RWPE1 (cell line): Measurements from ENCODE around the gene EYS.

Source experiments
- CTCF ChIA-PET: fragments of 350-600 bp; sonication (Branson Sonifier 250); formaldehyde crosslinking; extraction: SDS; loops from one replicate; lab custom pipeline; 2021; lab: Yijun Ruan, JAX
- POLR2A ChIA-PET: fragments of 400-600 bp; formaldehyde crosslinking; extraction: SDS; loops from one replicate; lab custom pipeline; 2020; ENCODE audit warnings: antibody characterized with exemption; ENCODE audit not compliant: low non-redundant PET; lab: Yijun Ruan, JAX
- DNase-seq: peaks from one replicate; pipeline ENCODE4 v3.0.0; 2012; ENCODE audit warnings: low spot score
- H3K27ac ChIP-seq: fragments of 450-650 bp; 2 replicates; pipeline ENCODE4 v1.5.1; 2017
- TF ChIP-seq, protein P1 (sequence below): fragments of 450-650 bp; conservative IDR thresholded peaks from 2 replicates; pipeline ENCODE4 v1.5.1; 2017; ENCODE audit warnings: low read depth, mild to moderate bottlenecking

EYS gene

DNA sequence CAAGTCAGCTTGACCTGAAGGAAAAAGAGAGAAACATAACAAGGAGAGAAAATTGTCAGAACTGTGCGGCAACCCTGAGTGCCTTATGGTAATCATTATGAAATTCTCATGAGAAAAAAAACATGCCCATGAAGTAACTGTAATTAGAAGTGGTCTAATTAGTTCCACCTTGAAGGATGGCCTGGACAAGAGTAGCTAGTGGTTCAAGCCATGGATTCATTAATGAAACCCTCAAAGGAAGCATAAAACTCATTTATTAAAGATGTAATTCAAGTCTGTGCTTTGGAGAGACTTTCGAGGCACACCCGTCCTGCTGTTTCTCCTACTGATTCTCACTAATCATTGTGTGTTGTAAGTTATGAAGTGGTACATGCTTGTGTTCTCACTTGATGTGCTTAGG lies 1911.2 kb downstream of the EYS start:
- no peak overlapping the region for H3K27ac ChIP-seq
- POLR2A ChIA-PET, result no interaction called here
- no peak for DNase-seq
- CTCF ChIA-PET, result no interaction called here
- TF ChIP-seq, protein P1, sequence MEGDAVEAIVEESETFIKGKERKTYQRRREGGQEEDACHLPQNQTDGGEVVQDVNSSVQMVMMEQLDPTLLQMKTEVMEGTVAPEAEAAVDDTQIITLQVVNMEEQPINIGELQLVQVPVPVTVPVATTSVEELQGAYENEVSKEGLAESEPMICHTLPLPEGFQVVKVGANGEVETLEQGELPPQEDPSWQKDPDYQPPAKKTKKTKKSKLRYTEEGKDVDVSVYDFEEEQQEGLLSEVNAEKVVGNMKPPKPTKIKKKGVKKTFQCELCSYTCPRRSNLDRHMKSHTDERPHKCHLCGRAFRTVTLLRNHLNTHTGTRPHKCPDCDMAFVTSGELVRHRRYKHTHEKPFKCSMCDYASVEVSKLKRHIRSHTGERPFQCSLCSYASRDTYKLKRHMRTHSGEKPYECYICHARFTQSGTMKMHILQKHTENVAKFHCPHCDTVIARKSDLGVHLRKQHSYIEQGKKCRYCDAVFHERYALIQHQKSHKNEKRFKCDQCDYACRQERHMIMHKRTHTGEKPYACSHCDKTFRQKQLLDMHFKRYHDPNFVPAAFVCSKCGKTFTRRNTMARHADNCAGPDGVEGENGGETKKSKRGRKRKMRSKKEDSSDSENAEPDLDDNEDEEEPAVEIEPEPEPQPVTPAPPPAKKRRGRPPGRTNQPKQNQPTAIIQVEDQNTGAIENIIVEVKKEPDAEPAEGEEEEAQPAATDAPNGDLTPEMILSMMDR, result no peak

DNA sequence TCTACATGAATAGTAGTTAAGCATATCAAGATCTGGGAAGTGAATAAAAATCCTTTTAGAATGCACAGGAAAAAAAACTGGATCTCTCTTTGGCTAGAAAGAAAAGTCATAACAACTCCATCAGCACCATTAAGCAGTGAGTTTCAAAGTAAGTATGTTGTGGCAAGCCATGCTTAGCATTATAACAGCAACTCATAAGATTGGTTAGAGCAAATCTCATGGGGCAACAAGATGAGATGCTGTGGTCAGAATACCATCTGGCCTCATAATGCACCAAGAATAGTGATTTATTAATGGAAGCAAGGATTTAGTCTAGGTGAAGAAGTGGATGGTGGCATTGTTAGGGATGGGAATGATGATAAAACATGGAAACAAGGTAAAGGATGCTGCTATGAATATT lies 1912.0 kb downstream of the EYS start:
- POLR2A ChIA-PET, result no interaction called here
- TF ChIP-seq, protein P1, result no peak
- CTCF ChIA-PET, result no interaction called here
- DNase-seq, result no peak
- no peak overlapping the region for H3K27ac ChIP-seq

DNA sequence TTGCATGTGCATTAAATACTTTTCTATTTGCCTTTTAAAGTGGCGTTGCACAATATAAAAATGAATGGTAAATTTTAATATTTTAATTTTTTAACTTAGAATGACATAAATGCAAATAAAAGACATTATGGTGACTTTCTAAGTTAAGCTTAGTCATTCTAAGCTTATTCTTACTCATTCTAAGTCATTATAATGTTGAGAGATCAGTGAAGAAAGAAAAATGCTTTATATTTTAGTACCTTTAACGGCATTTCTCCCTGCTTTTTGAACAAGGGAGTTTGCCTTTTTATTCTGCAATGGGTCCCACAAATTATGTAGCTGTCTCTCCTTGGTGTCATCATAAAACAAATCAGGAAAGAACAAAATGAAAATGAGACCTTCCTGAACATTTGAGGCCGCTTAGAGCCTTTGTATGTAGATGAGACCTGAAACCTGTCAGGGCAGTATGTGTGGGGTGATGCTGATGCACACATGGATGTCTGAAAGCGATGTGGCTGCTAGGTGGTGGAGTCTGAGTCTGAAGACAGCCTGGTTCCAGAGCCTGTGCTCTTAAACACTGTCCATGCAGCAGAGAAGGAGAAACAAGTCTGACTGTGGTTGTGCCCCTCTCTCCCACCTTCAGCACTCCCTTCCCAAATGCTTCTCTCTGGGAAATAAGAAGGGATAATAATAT lies 1913.4 kb downstream of the EYS start:
- TF ChIP-seq, protein P1, result no peak
- DNase-seq, result no peak
- ChIA-PET POLR2A (no interaction called here), CTCF (interaction anchor here (0.6 kb wide), 1 partner anchor 13 kb away, joined by 3 read pairs; no protein-coding TSS in a partner anchor)
- no peak overlapping the region for H3K27ac ChIP-seq

DNA sequence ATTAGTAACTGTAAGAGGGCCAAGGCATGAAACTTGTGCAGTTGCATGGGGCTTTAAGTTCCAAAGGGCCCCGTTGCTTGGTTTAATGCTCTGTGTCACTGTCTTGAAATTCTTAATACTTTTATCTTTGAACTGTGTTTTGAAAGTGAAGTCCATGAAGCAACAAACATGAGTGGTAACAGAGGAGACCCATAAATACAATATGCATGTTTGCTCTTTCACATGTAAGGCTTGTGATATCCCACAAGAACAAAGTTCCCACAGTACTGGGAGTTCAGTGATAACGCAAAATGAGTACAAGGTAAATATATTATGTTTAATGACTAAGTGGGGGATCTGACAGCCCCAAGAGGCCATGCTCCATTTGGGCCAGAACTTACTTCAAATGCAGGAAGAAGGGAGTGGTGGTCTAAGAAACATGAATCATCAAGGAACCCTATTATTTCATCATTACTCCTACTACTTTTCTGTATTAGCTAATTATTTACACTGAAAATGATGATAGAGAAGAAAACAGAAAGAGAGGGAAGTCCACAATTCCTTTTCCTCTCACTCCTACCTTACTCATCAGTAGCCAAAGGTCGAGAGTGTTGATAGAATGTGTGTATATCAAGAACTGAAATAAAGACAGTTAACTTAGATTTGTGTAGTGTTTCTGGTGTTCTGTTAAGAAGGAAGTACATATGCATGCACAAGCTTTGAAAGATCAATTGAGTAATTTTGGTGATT lies 1914.1 kb downstream of the EYS start:
- ChIA-PET POLR2A (no interaction called here), CTCF (interaction anchor here (0.6 kb wide), 1 partner anchor 13 kb away, joined by 3 read pairs; no protein-coding TSS in a partner anchor)
- TF ChIP-seq, protein P1, result no peak
- no peak overlapping the region for H3K27ac ChIP-seq
- no peak for DNase-seq

DNA sequence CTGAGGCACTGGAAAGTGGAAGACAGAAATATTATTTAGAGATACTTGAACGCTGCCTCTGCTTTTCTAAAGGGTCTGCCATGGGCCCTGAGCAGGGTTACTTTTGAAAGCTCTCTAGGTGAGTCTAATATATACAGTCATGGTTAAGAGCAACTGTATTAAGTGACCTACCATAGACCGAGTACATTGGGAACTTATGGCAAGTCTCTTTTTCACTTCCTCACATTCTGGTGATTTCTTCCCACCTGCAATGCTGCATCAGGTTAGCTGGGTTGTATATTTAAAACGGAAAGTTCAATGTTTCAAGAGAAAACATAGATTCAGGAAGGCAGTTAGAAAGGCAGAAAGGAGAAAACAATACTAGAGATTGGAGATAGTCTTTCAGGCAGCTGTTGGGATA lies 1916.7 kb downstream of the EYS start:
- DNase-seq, result no peak
- TF ChIP-seq, protein P1, result no peak
- CTCF ChIA-PET, result interaction anchor here (1.2 kb wide), 1 partner anchor 11 kb away, joined by 4 read pairs; no protein-coding TSS in a partner anchor
- POLR2A ChIA-PET, result no interaction called here
- H3K27ac ChIP-seq, result no peak overlapping the region

DNA sequence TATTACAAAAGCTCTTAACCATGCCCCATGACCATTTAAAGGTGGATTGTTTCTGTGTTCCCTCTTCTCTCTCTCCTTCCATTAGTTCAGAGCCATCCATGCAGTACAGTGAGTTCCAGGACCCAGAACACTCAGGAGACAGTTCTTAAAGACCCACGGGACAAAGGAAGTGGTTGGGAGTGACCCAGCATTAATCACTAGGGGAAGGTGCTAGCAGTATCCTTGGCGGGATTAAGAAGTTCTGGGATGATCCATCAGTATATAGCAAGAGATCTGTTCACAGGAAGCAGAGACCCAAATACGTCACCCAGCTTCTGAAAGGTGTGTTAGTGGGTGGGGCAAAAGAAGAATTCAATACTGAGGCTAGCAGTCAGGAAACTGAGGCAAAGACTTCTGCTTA lies 1917.3 kb downstream of the EYS start:
- TF ChIP-seq, protein P1, result no peak
- POLR2A ChIA-PET, result no interaction called here
- no peak for DNase-seq
- CTCF ChIA-PET, result no interaction called here
- no peak overlapping the region for H3K27ac ChIP-seq
